Fibroblast of peridontal ligament (primary cell): ENCODE results near the gene GTPBP8.
A peak's percentile ranks its signal among the peaks of the same experiment; 100 is the strongest.

Source experiments
- DNase-seq: peaks from one replicate; pipeline ENCODE4 v3.0.0-alpha.2; 2010; ENCODE audit errors: extremely low read depth

The GTPBP8 gene

DNA sequence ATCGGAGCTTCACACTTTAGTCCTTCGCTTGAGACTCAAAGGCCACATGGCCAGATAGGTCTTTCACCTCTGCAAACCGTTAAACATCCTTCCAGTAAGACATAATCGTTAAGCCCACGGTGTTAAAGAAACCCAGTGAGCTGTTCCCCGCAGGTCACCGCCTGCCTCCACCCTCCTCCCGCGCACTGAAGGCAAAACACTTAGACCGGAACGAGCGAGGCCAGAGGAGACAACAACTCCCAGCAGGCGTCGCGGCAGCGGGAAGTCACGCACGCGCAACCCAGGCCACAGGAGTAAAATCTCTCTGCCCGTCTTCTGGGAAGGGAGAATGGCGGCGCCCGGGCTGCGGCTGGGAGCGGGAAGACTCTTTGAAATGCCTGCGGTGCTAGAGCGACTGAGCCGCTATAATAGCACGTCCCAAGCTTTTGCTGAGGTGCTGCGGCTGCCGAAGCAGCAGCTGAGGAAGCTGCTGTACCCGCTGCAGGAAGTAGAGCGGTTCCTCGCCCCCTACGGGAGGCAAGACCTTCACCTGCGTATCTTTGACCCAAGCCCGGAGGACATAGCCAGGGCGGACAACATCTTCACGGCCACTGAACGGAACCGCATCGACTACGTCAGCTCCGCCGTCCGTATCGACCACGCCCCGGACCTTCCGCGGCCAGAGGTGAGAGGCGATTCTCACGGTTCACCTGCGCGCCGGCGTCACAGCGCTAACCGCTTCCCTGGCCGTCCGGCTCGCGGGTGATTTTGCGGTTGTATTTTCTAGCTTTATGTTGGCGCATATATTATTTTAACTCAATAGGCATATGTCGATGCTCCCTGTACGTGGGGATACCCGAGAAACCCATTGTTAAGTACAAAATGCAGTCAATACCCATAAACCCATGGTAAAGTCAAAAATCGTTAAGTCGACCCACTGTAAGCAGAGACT is at the start of gene GTPBP8:
GTPBP8 (plus strand) TSS at position 313 of the 931 bp plus-strand sequence; CDS start at position 329, 16 bp downstream.
- DNase-seq: peak; percentile 81

DNA sequence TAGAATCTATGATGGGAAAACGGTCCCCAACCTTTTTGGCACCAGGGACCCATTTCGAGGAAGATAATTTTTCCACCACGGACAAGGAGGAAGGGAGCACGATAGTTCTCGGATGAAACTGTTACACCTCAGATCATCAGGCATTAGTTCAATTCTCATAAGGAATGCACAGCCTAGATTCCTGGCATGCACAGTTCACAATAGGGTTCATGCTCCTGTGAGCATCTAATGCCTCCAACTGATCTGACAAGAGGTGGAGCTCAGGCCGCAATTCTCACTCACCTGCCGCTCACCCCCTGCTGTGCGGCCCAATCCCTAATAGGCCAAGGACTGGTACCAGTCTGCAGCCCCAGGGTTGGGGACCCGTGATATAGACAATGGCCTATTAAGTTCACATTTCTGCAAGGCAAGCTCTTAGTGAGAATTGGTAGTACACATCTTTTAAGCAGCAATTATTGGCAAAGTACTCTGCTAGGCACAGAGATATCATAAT is 42.4 kb upstream of the GTPBP8 start:
- DNase-seq: no peak

GRCh38 chr3:112956351-112956750 is 34.4 kb upstream of the GTPBP8 start:
- DNase-seq: no peak

- DNase-seq: no peak
Measured at GRCh38 chr3:112958811-112959560, 31.8 kb upstream of the GTPBP8 start.

DNA sequence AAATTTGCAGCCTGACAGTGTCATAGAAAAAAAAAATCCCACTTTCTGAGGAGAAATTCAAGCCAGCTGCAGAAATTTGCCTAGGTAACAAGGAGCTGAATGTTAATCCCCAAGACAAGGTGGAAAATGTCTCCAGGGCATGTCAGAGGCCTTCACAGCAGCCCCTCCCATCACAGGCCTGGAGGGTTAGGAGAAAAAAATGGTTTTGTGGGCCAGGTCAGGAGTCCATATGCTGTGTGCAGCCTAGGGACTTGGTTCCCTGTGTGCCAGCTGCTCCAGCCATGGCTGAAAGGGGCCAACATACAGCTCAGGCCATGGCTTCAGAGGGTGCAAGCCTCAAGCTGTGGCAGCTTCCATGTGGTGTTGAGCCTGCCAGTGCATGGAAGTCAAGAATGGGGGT is 27.1 kb upstream of the GTPBP8 start:
- DNase-seq: no peak

DNA sequence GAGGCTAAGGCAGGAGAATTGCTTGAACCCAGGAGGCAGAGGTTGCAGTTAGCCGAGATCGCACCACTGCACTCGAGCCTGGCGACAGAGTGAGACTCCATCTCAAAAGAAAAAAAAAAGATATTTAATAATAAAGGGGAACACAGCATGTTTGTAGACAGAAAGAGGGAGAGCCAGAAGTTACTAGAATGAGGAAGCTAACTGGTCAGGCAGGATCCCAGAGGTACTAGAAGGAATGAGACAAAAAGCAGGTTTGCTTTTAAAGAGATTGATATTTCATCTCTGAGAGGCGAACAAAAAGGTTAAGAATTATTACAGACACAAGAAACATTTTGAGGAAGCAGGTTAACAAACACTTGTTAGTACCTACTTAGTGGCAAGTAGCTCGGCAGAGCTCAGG is 25.1 kb upstream of the GTPBP8 start:
- DNase-seq: no peak

GRCh38 chr3:112966633-112967032 is 24.2 kb upstream of the GTPBP8 start:
- no peak for DNase-seq

- DNase-seq: no peak
Measured at GRCh38 chr3:112967425-112967824, 23.4 kb upstream of the GTPBP8 start.

- DNase-seq: no peak
Measured at GRCh38 chr3:112967828-112968227, 23.0 kb upstream of the GTPBP8 start.

DNA sequence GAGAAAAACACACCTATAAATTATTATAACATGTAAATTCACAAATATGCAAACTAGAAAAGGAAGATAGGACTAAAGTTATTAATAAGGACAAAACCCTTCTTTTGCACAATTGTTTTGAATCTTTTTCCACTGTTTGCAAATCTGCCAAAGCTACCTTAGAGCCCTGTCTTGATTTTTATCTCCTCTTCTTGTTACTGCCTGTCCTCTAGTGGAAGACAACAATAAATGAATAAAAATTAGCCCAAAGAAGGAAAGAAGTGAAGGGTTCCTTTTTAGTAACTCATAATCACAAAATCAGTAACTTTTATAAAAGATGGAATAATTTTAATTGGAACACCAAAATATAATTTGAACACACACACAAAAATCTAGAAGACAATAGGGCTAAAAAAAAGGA is 18.6 kb upstream of the GTPBP8 start:
- DNase-seq: no peak

GRCh38 chr3:112973325-112974177 is 17.2 kb upstream of the GTPBP8 start:
- no peak for DNase-seq

- no peak for DNase-seq
Measured at GRCh38 chr3:112974178-112974517, 16.6 kb upstream of the GTPBP8 start.

DNA sequence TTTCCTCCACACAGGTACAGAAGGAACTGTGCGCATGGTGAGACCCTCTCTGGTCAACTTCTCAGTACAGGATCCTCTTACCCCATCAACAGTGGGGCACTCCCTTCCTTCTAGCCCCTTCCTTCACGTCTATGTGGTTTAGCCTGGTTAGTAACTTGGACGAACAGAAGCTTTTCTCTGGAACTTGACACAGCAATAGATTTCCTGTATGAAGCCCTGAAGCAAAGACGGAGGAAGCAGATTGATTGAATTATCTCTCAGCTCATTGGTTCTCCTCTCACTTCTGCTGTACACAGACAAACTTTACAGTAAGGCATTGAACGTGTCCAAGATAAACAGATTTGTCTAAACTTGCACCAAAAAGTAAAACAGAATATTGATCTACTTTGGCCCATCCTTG is 15.9 kb upstream of the GTPBP8 start, which contains the start of gene CD200R1:
CD200R1 (minus strand) TSS at position 210 of the 400 bp plus-strand sequence. CDS start 246 bp downstream, outside the sequence.
- DNase-seq: no peak

- DNase-seq: no peak
Measured at GRCh38 chr3:112976001-112976400, 14.8 kb upstream of the GTPBP8 start.

DNA sequence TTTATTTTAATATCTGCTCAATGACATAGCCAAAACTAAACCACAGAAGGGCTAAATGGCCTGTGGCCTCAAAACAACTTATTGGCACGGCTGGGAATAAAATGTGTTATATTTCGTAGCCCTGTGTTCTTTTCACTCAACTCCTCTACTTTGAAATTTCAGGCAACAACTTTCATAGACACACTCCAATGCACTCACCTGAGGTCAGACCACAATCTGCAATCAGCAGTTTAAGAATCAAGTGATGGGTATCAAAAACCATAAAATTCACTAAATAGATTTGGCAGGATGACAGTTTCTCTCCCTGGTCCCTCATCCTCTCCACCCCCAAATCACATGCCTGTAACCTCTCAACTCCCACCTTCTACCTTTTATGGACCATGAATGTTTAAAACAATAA is 13.8 kb upstream of the GTPBP8 start:
- no peak for DNase-seq

DNA sequence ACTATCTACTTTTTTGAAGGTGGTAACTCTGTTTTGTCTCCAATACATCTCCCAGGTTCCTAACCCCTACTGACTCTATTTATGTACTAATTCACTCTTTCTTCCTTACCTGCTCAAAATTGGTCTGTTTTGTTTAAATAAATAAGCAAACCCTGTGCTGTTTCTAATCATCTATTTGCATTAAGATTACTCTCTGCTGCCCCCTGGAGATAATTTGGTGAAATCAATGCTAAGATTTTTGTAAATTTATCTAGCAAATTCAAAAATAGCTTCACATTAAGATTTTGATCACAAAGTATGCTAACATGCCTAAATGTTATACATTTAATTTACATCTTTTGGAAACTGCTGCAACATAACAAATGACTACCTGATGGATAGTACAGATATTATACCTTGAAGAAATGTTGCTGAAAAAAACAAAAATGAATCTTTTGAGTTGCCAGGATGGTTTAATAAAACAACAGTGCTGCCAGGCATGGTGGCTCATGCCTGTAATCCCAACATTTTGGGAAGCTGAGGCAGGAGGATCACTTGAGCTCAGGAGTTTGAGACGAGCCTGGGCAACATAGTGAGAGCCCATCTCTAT is 11.4 kb upstream of the GTPBP8 start:
- peak; percentile 65 for DNase-seq

DNA sequence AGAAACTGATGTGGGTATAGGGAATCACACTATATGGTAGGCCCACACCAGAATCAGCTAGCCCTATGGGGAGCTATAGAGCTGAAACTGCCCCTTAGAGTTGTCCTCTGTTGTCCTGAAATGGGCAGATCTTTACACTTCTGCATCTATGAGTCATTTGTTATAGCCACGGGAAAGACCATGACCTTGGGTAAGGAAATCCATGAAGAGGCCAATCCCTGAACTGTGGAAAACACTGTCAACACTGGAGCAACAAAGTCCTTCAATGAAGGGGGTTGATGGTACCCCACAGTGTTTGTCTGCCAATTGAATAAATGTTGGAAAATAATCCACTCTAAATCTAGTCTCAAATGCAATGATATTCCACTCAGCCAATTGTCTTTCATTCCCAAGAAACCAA is 10.7 kb upstream of the GTPBP8 start:
- peak; percentile 7 for DNase-seq

DNA sequence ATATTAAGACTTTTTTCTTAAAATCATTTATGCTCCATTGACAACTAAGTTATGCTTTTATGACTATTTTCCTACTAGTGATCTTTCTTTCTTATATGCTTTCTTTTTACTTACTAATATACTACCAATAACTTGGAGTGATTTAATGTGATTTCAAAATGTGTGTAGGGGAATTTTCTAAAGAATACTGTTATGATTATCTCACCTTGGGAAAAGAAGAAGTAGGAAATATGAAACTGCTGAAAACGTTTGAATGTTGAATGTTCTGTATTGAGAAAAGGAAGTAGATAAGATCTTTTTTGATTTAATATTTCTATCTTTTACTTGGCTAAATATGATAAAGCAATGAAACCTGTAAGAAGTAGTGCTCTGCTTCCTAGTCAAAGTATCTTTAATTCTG is 8.1 kb upstream of the GTPBP8 start:
- DNase-seq: no peak

DNA sequence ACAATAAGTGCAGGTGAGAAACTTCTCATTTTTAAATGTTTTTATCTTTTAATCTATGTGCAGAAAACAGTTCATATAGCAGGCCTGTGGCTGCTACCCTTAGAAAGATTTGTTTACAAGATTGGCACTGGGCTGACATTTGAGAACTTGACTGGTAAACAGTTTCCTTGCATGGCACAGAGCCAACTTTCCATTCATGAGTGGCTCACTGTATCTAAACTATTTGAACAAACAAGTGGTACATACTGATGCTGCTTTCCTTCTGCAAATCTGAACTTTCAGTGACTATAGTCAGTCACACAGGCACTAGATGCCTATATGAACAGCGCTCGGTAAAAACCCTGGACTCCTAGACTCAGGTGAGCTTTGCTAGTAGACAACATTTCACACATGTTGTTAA is 6.3 kb upstream of the GTPBP8 start:
- DNase-seq: peak; percentile 18

- DNase-seq: no peak
Measured at GRCh38 chr3:112987710-112988334, 3.0 kb upstream of the GTPBP8 start.

GRCh38 chr3:112995800-112996199 is 5.0 kb downstream of the GTPBP8 start:
- no peak for DNase-seq
